Spleen (tissue), 11 donors: ENCODE measurements around the gene TMEM141. TPM values are rescaled to one million over a fixed set of nuclear protein-coding genes. Genes with fewer than 3 reads are reported as not detected.

Experiments used
- DNase-seq: peaks from one replicate; pipeline ENCODE4 v3.0.0-alpha.2; 2020
- H3K27ac ChIP-seq, 8 donors: fragments of 200-600 bp; sonication (generic) in 7 of 8; 1 replicate in 4 of 8; 2 replicates in 4 of 8; pipeline versions ENCODE4 v1.5.0 to v1.8.0; 2016 to 2021; ENCODE audit warnings: inconsistent platforms in 4 of 8, mild to moderate bottlenecking in 4 of 8, moderate library complexity in 1 of 8
- H3K27me3 ChIP-seq, 7 donors: fragments of 200-600 bp; sonication (generic) in 6 of 7; replicated peaks in 1 of 7; 1 replicate in 4 of 7; 2 replicates in 3 of 7; pipeline versions ENCODE4 v1.5.0 to v1.8.0; 2016 to 2021; ENCODE audit warnings: inconsistent platforms in 3 of 7, mild to moderate bottlenecking in 1 of 7
- H3K36me3 ChIP-seq, 6 donors: fragments of 200-600 bp; sonication (generic) in 5 of 6; 1 replicate in 4 of 6; 2 replicates in 2 of 6; pipeline versions ENCODE4 v1.5.0 to v1.8.0; 2016 to 2021; ENCODE audit warnings: inconsistent platforms in 2 of 6
- H3K4me1 ChIP-seq, 6 donors: fragments of 200-600 bp; sonication (generic) in 5 of 6; 1 replicate in 3 of 6; 2 replicates in 3 of 6; pipeline versions ENCODE4 v1.5.0 to v1.8.0; 2016 to 2021; ENCODE audit warnings: inconsistent platforms in 3 of 6
- H3K4me3 ChIP-seq, 8 donors: fragments of 200-600 bp; sonication (generic) in 7 of 8; 1 replicate in 4 of 8; 2 replicates in 4 of 8; pipeline versions ENCODE4 v1.5.0 to v1.8.0; 2016 to 2021; ENCODE audit warnings: inconsistent platforms in 4 of 8, mild to moderate bottlenecking in 4 of 8, moderate library complexity in 2 of 8
- H3K9me3 ChIP-seq, 8 donors: fragments of 200-600 bp; sonication (generic) in 7 of 8; 1 replicate in 4 of 8; 2 replicates in 4 of 8; pipeline versions ENCODE4 v1.5.0 to v1.8.0; 2016 to 2021; ENCODE audit warnings: inconsistent platforms in 4 of 8
- CTCF ChIP-seq, 11 experiments: fragments of 200-600 bp in 7 of 11; fragments of 450-650 bp in 4 of 11; sonication (generic) in 4 of 11; IDR thresholded peaks in 8 of 11; conservative IDR thresholded peaks in 3 of 11; 1 replicate in 7 of 11; 2 replicates in 4 of 11; pipeline versions ENCODE4 v1.4.0 to v1.8.0; 2016 to 2021; ENCODE audit warnings: antibody characterized with exemption in 11 of 11, inconsistent platforms in 4 of 11, mild to moderate bottlenecking in 1 of 11
- POLR2A ChIP-seq, 3 donors: fragments of 450-650 bp; IDR thresholded peaks; one replicate each; pipeline ENCODE4 v1.5.1; 2017; ENCODE audit warnings: antibody characterized with exemption in 3 of 3, mild to moderate bottlenecking in 1 of 3
- POLR2AphosphoS5 ChIP-seq, 3 donors: sonication (generic); formaldehyde crosslinking; IDR thresholded peaks; one replicate each; pipeline ENCODE4 v1.5.1; 2017; ENCODE audit warnings: antibody characterized with exemption in 3 of 3
- WGBS, 5 donors: extraction: QIAGEN DNeasy Blood & Tissue Kit in 3 of 5; methylation state at CpG; one replicate each; pipeline versions ENCODE4 v1.1.5 to v1.1.7; 2013 to 2018; 5-methylcytosine and 5-hydroxymethylcytosine counted together
- intact Hi-C: fragments of 100-400 bp; cut with DNase I; formaldehyde crosslinking; loops from one replicate; pipeline ENCODE4 v1.15.0; 2023; ENCODE audit warnings: low total_unique reads
- polyA plus RNA-seq, 3 donors: library from polyadenylated mRNA; stranded (reverse); fragments of 200-250 nt; gene quantifications; one replicate each; pipeline ENCODE4 v1.2.1, GENCODE V29; 2013
- total RNA-seq, 7 donors: library from RNA; depleted of rRNA in 3 of 7; stranded (reverse); fragments of >200 nt in 3 of 7; fragmentation: NEBNext Ultra II Directional in 4 of 7; extraction: Animal tissue kit (Norgen Biotek cat#: 25700) in 4 of 7; gene quantifications; one replicate each; pipeline versions ENCODE4 v1.1.0 to v1.2.1, GENCODE V29; 2016 to 2021
- donor health status: healthy with polysubstance abuse.
- donor health status: DM: no; HTN: no; CAD: no; lungs with moderate emphysema.
- donor health status: DM: no; HTN: no; CAD: no.
- donor health status: Bipolar disorder and iron deficiency.
- donor health status: healthy.
- donor health status: DM: no; HTN: no; CAD: no.
- donor health status: DM: yes; HTN: yes; CAD: no.

TMEM141 gene
- total and polyA plus RNA-seq, 10 donors: 32.1 to 92.8 (median 45.7) TPM

GRCh38 chr9:136803551-136804508 lies 12.7 kb downstream of the TMEM141 start:
- no peak for DNase-seq
- TF ChIP-seq POLR2AphosphoS5 (IDR thresholded peaks at IDR 0.05) (no peak), CTCF (IDR thresholded peaks at IDR 0.05 in 8 of 11, conservative IDR thresholded peaks at IDR 0.05 in 3 of 11) (no peak), POLR2A (IDR thresholded peaks at IDR 0.05) (no peak)
- intact Hi-C loops: no loop called here
- 86 to 95% (median 90%) methylated on average over 21 to 22 of the region's 22 CpGs for WGBS, 5 donors
- H3K9me3 ChIP-seq: no peaks in the 10 kb centered on the region
- peaks cover 29 to 61% (median 46%) of the 10 kb centered on the region in 6 donors for H3K4me1 ChIP-seq
- H3K27ac ChIP-seq: no peak overlapping the region
- peaks cover 0 to 39% (median 35%) of the 10 kb centered on the region in 7 donors for H3K27me3 ChIP-seq
- H3K4me3 ChIP-seq: no peak overlapping the region
- H3K36me3 ChIP-seq: peaks cover 0 to 23% (median 0%) of the 10 kb centered on the region in 6 donors

- intact Hi-C loops: no loop called here
- H3K4me3 ChIP-seq: no peak overlapping the region
- DNase-seq: no peak
These were observed 13.5 kb downstream of the TMEM141 start for GRCh38 chr9:136804509-136805206.

GRCh38 chr9:136805207-136805740 lies 14.1 kb downstream of the TMEM141 start:
- peaks cover 0 to 25% (median 20%) of the 10 kb centered on the region in 7 donors for H3K27me3 ChIP-seq
- peaks cover 0 to 33% (median 0%) of the 10 kb centered on the region in 6 donors for H3K36me3 ChIP-seq
- no peaks in the 10 kb centered on the region for H3K9me3 ChIP-seq
- no peak for TF ChIP-seq CTCF (IDR thresholded peaks at IDR 0.05 in 8 of 11, conservative IDR thresholded peaks at IDR 0.05 in 3 of 11)
- no peak for TF ChIP-seq POLR2A (IDR thresholded peaks at IDR 0.05)
- no peak for TF ChIP-seq POLR2AphosphoS5 (IDR thresholded peaks at IDR 0.05)
- H3K4me3 ChIP-seq: no peak overlapping the region
- 87 to 97% (median 95%) methylated on average over 10 to 12 of the region's 12 CpGs for WGBS, 5 donors
- intact Hi-C loops: no loop called here
- H3K4me1 ChIP-seq: peaks cover 35 to 61% (median 46%) of the 10 kb centered on the region in 6 donors
- H3K27ac ChIP-seq: no peak overlapping the region
- DNase-seq: no peak

More at GRCh38 chr9:136804509-136805206, 13.5 kb downstream of the TMEM141 start:
- Histone ChIP-seq H3K27ac (no peak overlapping the region), H3K27me3 (peaks cover 0 to 31% (median 26%) of the 10 kb centered on the region in 7 donors), H3K9me3 (no peaks in the 10 kb centered on the region), H3K36me3 (peaks cover 0 to 27% (median 0%) of the 10 kb centered on the region in 6 donors), H3K4me1 (peaks cover 34 to 61% (median 46%) of the 10 kb centered on the region in 6 donors)
- TF ChIP-seq POLR2AphosphoS5 (IDR thresholded peaks at IDR 0.05) (no peak), CTCF (IDR thresholded peaks at IDR 0.05 in 8 of 11, conservative IDR thresholded peaks at IDR 0.05 in 3 of 11) (no peak)
- 93 to 95% (median 93%) methylated on average over 14 to 20 of the region's 20 CpGs for WGBS, 5 donors
